GM19397 (cell line): ENCODE data around the gene EFCAB6.

Experiments
- ATAC-seq: cut with Tn5 transposase; IDR thresholded peaks from one replicate; pipeline ENCODE4 v1.9.1; 2021; ENCODE audit warnings: mild to moderate bottlenecking, moderate library complexity; ENCODE audit not compliant: unreplicated experiment

Gene EFCAB6

GRCh38 chr22:43749473-43749872, 62.6 kb downstream of the EFCAB6 start:
- no peak for ATAC-seq

- ATAC-seq, result no peak
These were observed 64.2 kb downstream of the EFCAB6 start for GRCh38 chr22:43747877-43748276.

- no peak for ATAC-seq
These were observed 65.0 kb downstream of the EFCAB6 start for GRCh38 chr22:43747058-43747457.

GRCh38 chr22:43745783-43746356, 66.2 kb downstream of the EFCAB6 start:
- ATAC-seq, result no peak

GRCh38 chr22:43745411-43745770, 66.7 kb downstream of the EFCAB6 start:
- ATAC-seq, result no peak

- ATAC-seq, result no peak
These were observed 67.2 kb downstream of the EFCAB6 start for GRCh38 chr22:43744700-43745410.

- no peak for ATAC-seq
These were observed 68.0 kb downstream of the EFCAB6 start for GRCh38 chr22:43743929-43744643.

GRCh38 chr22:43743131-43743530, 69.0 kb downstream of the EFCAB6 start:
- ATAC-seq, result no peak

GRCh38 chr22:43742154-43742950, 69.8 kb downstream of the EFCAB6 start:
- ATAC-seq, result no peak

GRCh38 chr22:43740587-43741270, 71.4 kb downstream of the EFCAB6 start:
- no peak for ATAC-seq

- ATAC-seq, result no peak
These were observed 72.2 kb downstream of the EFCAB6 start for GRCh38 chr22:43739851-43740379.

GRCh38 chr22:43737150-43737828, 74.8 kb downstream of the EFCAB6 start:
- no peak for ATAC-seq

GRCh38 chr22:43736651-43737050, 75.5 kb downstream of the EFCAB6 start:
- ATAC-seq, result no peak

- no peak for ATAC-seq
These were observed 77.5 kb downstream of the EFCAB6 start for GRCh38 chr22:43734370-43735150.

- ATAC-seq, result no peak
These were observed 79.0 kb downstream of the EFCAB6 start for GRCh38 chr22:43733138-43733537.

- no peak for ATAC-seq
These were observed 80.1 kb downstream of the EFCAB6 start for GRCh38 chr22:43731988-43732387.

- ATAC-seq, result no peak
These were observed 85.1 kb downstream of the EFCAB6 start for GRCh38 chr22:43726964-43727543.

- ATAC-seq, result no peak
These were observed 85.8 kb downstream of the EFCAB6 start for GRCh38 chr22:43726322-43726721.

GRCh38 chr22:43723816-43724215, 88.3 kb downstream of the EFCAB6 start:
- ATAC-seq, result no peak
